ENCODE results near the gene SOWAHA. TPM values are rescaled to one million over a fixed set of nuclear protein-coding genes. Genes with fewer than 3 reads are reported as not detected.
"Not testable (repeated sequence)": the region's sequence is repeated elsewhere in the genome, so short reads cannot be mapped to it uniquely, and the experiment has no call there.

The SOWAHA gene
- total RNA-seq, 2 experiments from 2014 or later, result 0.05 TPM; not detected in 1

DNA sequence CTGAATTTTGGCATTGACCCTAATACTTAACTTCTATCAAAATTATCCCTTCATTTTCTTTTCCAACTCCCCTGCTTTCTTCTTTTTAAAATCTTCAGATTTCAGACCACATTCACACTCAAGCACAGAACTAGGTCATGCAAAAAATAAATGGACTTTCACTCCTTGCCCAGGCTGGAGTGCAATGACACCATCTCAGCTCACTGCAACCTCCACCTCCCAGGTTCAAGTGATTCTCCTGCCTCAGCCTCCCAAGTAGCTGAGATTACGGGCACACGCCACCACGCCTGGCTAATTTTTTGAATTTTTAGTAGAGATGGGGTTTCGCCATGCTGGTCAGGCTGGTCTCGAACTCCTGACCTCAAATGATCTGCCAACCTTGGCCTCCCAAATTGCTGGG, 41.9 kb downstream of the SOWAHA start:
- H3K9me3 Mint-ChIP-seq (ENCODE audit: low read depth); DNase-seq; H3K27me3 Mint-ChIP-seq; POLR2A ChIA-PET; H3K36me3 Mint-ChIP-seq (ENCODE audit: low read depth); H3K27ac Mint-ChIP-seq; H3K4me3 Mint-ChIP-seq; H3K4me1 Mint-ChIP-seq; ATAC-seq; intact Hi-C loops (cut with DNase I, micrococcal nuclease): not testable (repeated sequence)
- CTCF ChIA-PET, result interaction anchor here (0.6 to 1.6 kb wide), 5 partner anchors 9 to 354 kb away, joined by 3 to 6 read pairs (median 3); no protein-coding TSS in a partner anchor

DNA sequence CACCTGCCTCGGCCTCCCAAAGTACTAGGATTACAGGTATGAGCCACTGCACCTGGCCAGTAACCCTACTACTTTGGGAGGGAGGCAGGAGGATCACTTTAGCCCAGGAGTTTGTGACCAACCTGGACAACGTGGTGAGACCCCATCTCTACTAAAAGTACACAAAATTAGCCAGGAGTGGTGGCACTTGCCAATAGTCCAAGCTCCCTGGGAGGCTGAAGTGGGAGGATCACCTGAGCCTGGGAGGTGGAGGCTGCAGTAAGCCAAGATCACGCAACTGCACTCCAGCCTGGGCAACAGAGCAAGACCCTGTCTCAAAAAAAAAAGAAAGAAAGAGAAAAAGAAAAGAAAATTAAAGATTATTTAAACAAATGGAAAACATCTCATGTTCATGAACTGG, 42.9 kb downstream of the SOWAHA start:
- H3K9me3 Mint-ChIP-seq (ENCODE audit: low read depth), result no peaks in the 10 kb centered on the region
- H3K27me3 Mint-ChIP-seq, result peaks cover 2% of the 10 kb centered on the region
- no peak overlapping the region for H3K27ac Mint-ChIP-seq
- no peak overlapping the region for H3K4me3 Mint-ChIP-seq
- ChIA-PET POLR2A (no interaction called here), CTCF (no interaction called here)
- no peaks in the 10 kb centered on the region for H3K36me3 Mint-ChIP-seq (ENCODE audit: low read depth)
- ATAC-seq (no peak), DNase-seq (no peak)
- intact Hi-C loops (cut with DNase I, micrococcal nuclease), result no loop called here
- H3K4me1 Mint-ChIP-seq, result peaks cover 2% of the 10 kb centered on the region

- CTCF ChIA-PET, result interaction anchor here (0.8 to 1.3 kb wide), 2 partner anchors 9 to 334 kb away, joined by 3 read pairs; no protein-coding TSS in a partner anchor
- H3K9me3 Mint-ChIP-seq (ENCODE audit: low read depth), result no peaks in the 10 kb centered on the region
- intact Hi-C loops (cut with DNase I, micrococcal nuclease), result loop anchor here in 1 of 2 experiments (10.0 kb wide), 1 partner anchor 1225 kb away; the partner anchor contains the start of gene RAPGEF6
Observed at GRCh38 chr5:132859889-132860437, 46.9 kb downstream of the SOWAHA start.

DNA sequence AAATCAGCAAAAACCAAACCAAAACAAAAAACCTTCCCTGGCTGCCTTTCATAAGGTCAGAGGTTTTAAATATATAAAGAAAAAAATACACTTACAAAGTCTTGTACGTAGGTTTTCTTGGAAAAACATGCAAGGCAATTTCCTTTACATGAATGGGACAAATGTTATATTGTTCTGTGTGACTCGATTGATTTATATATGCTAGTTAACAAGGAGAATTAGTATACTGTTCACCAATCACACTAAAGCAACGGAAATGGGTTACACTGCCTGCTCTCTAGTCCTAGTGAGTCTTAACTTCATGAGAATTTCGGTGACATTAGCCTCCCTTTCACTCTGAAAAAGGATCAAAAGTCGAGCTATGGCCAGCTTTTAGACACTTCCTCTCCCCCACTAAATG, 47.6 kb downstream of the SOWAHA start:
- Mint-ChIP-seq H3K9me3 (ENCODE audit: low read depth) (no peaks in the 10 kb centered on the region), H3K36me3 (ENCODE audit: low read depth) (no peaks in the 10 kb centered on the region), H3K27ac (no peak overlapping the region), H3K27me3 (peaks cover 2% of the 10 kb centered on the region), H3K4me1 (peaks cover 7% of the 10 kb centered on the region), H3K4me3 (no peak overlapping the region)
- intact Hi-C loops (cut with DNase I, micrococcal nuclease), result loop anchor here in 1 of 2 experiments (10.0 kb wide), 1 partner anchor 1226 kb away; the partner anchor contains the start of gene RAPGEF6
- ChIA-PET CTCF (interaction anchor here (0.9 to 1.2 kb wide), 3 partner anchors 9 to 31 kb away, joined by 3 to 6 read pairs (median 4); partner anchors contain the start of gene SHROOM1), POLR2A (no interaction called here)
- DNase-seq, result no peak
- ATAC-seq, result no peak

More at GRCh38 chr5:132859889-132860437, 46.9 kb downstream of the SOWAHA start:
- peaks cover 2% of the 10 kb centered on the region for H3K27me3 Mint-ChIP-seq
- DNase-seq (no peak), ATAC-seq (no peak)
- no peak overlapping the region for H3K4me3 Mint-ChIP-seq
- H3K27ac Mint-ChIP-seq, result no peak overlapping the region
- no peaks in the 10 kb centered on the region for H3K36me3 Mint-ChIP-seq (ENCODE audit: low read depth)
- POLR2A ChIA-PET, result no interaction called here
- H3K4me1 Mint-ChIP-seq, result peaks cover 2% of the 10 kb centered on the region

- H3K4me1 Mint-ChIP-seq, result peaks cover 26% of the 10 kb centered on the region
- DNase-seq (no peak), ATAC-seq (peak; percentile 30)
- no peaks in the 10 kb centered on the region for H3K9me3 Mint-ChIP-seq (ENCODE audit: low read depth)
- H3K36me3 Mint-ChIP-seq (ENCODE audit: low read depth), result peaks cover 31% of the 10 kb centered on the region
- peak overlapping the region; percentile 100 for H3K27ac Mint-ChIP-seq
- peak overlapping the region; percentile 99 for H3K4me3 Mint-ChIP-seq
- intact Hi-C loops (cut with DNase I, micrococcal nuclease), result loop anchor here (1.0 to 10.0 kb wide), 10 partner anchors 36 to 1231 kb away; partner anchors contain the start of genes AFF4 (in 2 of the 2), SHROOM1 (in 2 of the 2), C5orf15 (in 1 of the 2) and KIF3A (in 1 of the 2)
- no peaks in the 10 kb centered on the region for H3K27me3 Mint-ChIP-seq
- POLR2A ChIA-PET, result interaction anchor here (0.5 to 1.9 kb wide), 4 partner anchors 46 to 309 kb away, joined by 3 to 5 read pairs (median 4); partner anchors contain the start of genes RAD50 and SOWAHA
- CTCF ChIA-PET, result interaction anchor here (1.0 to 2.7 kb wide), 4 partner anchors 17 to 128 kb away, joined by 3 to 5 read pairs (median 4); partner anchors contain the start of genes KIF3A and SHROOM1
Observed at GRCh38 chr5:132865668-132866341, 52.7 kb downstream of the SOWAHA start.

Other genes starting within 250 kb of the SOWAHA start
- 1 to 10 TPM; 3.9 to 5.5 TPM for gene IL13, start 155.1 kb upstream of the SOWAHA start, total RNA-seq
- under 1 TPM; 0.32 to 0.77 TPM for gene IL4, start 139.3 kb upstream of the SOWAHA start, total RNA-seq
- 10 to 100 TPM in 1 of 2 experiments, 1 to 10 TPM in 1; 7.1 to 10.6 TPM for gene KIF3A, start 75.8 kb upstream of the SOWAHA start, total RNA-seq
- gene CCNI2, start 65.9 kb upstream of the SOWAHA start, total RNA-seq, result 1 to 10 TPM; 4.3 to 4.6 TPM
- 10 to 100 TPM; 18.6 to 19.9 TPM for gene SEPTIN8, start 36.1 kb upstream of the SOWAHA start, total RNA-seq
- gene SHROOM1, start 17.3 kb downstream of the SOWAHA start, total RNA-seq, result under 1 TPM; 0.63 to 0.89 TPM
- under 1 TPM; 0.41 to 0.69 TPM for gene GDF9, start 53.2 kb downstream of the SOWAHA start, total RNA-seq
- gene UQCRQ, start 53.3 kb downstream of the SOWAHA start, total RNA-seq, result 100 to 1,000 TPM; 299 to 537 TPM
- gene LEAP2, start 60.4 kb downstream of the SOWAHA start, total RNA-seq, result 1 to 10 TPM; 2.5 to 3.1 TPM
- gene AFF4, start 150.3 kb downstream of the SOWAHA start, total RNA-seq, result 10 to 100 TPM; 20.9 to 29.3 TPM
- gene ZCCHC10, start 213.2 kb downstream of the SOWAHA start, total RNA-seq, result 10 to 100 TPM; 25.7 to 32.2 TPM
- 100 to 1,000 TPM; 243 to 268 TPM for gene HSPA4, start 238.7 kb downstream of the SOWAHA start, total RNA-seq